Gastroesophageal sphincter (tissue), 4 donors: ENCODE results near the gene SUSD6. TPM values are rescaled to one million over a fixed set of nuclear protein-coding genes. Genes with fewer than 3 reads are reported as not detected.

Experiments used
- ATAC-seq: fragments of 150-250 bp; one replicate; pipeline ENCODE4 v1.9.1; 2016; ENCODE audit warnings: mild to moderate bottlenecking, moderate library complexity
- H3K27ac ChIP-seq, 4 donors: fragments of 200-600 bp; sonication (generic) in 3 of 4; 1 replicate in 3 of 4; 2 replicates in 1 of 4; pipeline ENCODE4 v1.5.1; 2016 to 2019
- H3K27me3 ChIP-seq: fragments of 200-600 bp; sonication (generic); one replicate; pipeline ENCODE4 v1.5.1; 2019
- H3K36me3 ChIP-seq, 2 donors: fragments of 200-600 bp; sonication (generic); one replicate each; pipeline ENCODE4 v1.5.1; 2019; ENCODE audit warnings: control low read depth in 1 of 2
- H3K4me1 ChIP-seq, 3 donors: fragments of 200-600 bp; sonication (generic); 1 replicate in 2 of 3; 2 replicates in 1 of 3; pipeline ENCODE4 v1.5.1; 2016 to 2019; ENCODE audit warnings: control low read depth in 2 of 3
- H3K4me3 ChIP-seq, 2 donors: fragments of 200-600 bp; sonication (generic); one replicate each; pipeline ENCODE4 v1.5.1; 2019; ENCODE audit warnings: mild to moderate bottlenecking in 1 of 2, moderate library complexity in 1 of 2
- H3K9me3 ChIP-seq, 3 donors: fragments of 200-600 bp; sonication (generic); one replicate each; pipeline ENCODE4 v1.5.1; 2017 to 2019; ENCODE audit warnings: control low read depth in 2 of 3
- CTCF ChIP-seq, 4 experiments: fragments of 200-600 bp in 2 of 4; fragments of 450-650 bp in 2 of 4; sonication (generic) in 1 of 4; IDR thresholded peaks; one replicate each; pipeline ENCODE4 v1.5.1; 2017 to 2019; ENCODE audit warnings: antibody characterized with exemption in 4 of 4, mild to moderate bottlenecking in 2 of 4, moderate library complexity in 2 of 4
- EP300 ChIP-seq: sonication (generic); formaldehyde crosslinking; IDR thresholded peaks from one replicate; pipeline ENCODE4 v1.6.1; 2017; ENCODE audit warnings: antibody characterized with exemption, mild to moderate bottlenecking
- POLR2A ChIP-seq, 2 donors: fragments of 450-650 bp; IDR thresholded peaks; one replicate each; pipeline ENCODE4 v1.6.1; 2017; ENCODE audit warnings: antibody characterized with exemption in 2 of 2, mild to moderate bottlenecking in 2 of 2, moderate library complexity in 1 of 2
- POLR2AphosphoS5 ChIP-seq: sonication (generic); formaldehyde crosslinking; IDR thresholded peaks from one replicate; pipeline ENCODE4 v1.6.1; 2017; ENCODE audit warnings: antibody characterized with exemption
- WGBS, 2 donors: methylation state at CpG; one replicate each; pipeline ENCODE4 v1.1.5; 2018; ENCODE audit warnings: low coverage in 1 of 2; 5-methylcytosine and 5-hydroxymethylcytosine counted together
- total RNA-seq, 4 donors: library from RNA; depleted of rRNA; stranded (reverse); fragments of >200 nt; gene quantifications; one replicate each; pipeline ENCODE4 v1.1.0, GENCODE V29; 2016

SUSD6 gene
- total RNA-seq, 4 donors from 2014 or later, result 24.4 to 40.6 (median 38.5) TPM

GRCh38 chr14:69570836-69571330, 40.5 kb upstream of the SUSD6 start:
- WGBS, 2 donors, result 84% methylated on average over 5 of the region's 7 CpGs; no CpG with 5 or more reads in 1 of the 2 donors
- Histone ChIP-seq H3K27me3 (peaks cover 100% of the 10 kb centered on the region), H3K36me3 (no peaks in the 10 kb centered on the region), H3K4me1 (peaks cover 0 to 41% (median 26%) of the 10 kb centered on the region in 3 donors), H3K9me3 (no peaks in the 10 kb centered on the region), H3K4me3 (no peak overlapping the region), H3K27ac (no peak overlapping the region)
- no peak for ATAC-seq
- TF ChIP-seq POLR2AphosphoS5, result no peak
- TF ChIP-seq EP300, result no peak
- no peak for TF ChIP-seq CTCF (IDR thresholded peaks at IDR 0.05)

GRCh38 chr14:69571449-69572029, 39.9 kb upstream of the SUSD6 start:
- Histone ChIP-seq H3K4me3 (peak overlapping the region; percentile 3 to 54), H3K9me3 (no peaks in the 10 kb centered on the region), H3K4me1 (peaks cover 0 to 41% (median 26%) of the 10 kb centered on the region in 3 donors), H3K36me3 (no peaks in the 10 kb centered on the region), H3K27me3 (peaks cover 100% of the 10 kb centered on the region), H3K27ac (no peak overlapping the region)
- WGBS, 2 donors, result 57% methylated on average over 1 of the region's 62 CpGs; no CpG with 5 or more reads in 1 of the 2 donors
- ATAC-seq, result no peak
- no peak for TF ChIP-seq POLR2A (IDR thresholded peaks at IDR 0.05)
- TF ChIP-seq EP300, result no peak
- TF ChIP-seq CTCF (IDR thresholded peaks at IDR 0.05), result no peak
- no peak for TF ChIP-seq POLR2AphosphoS5

- no peak for TF ChIP-seq EP300
- no peak for TF ChIP-seq CTCF (IDR thresholded peaks at IDR 0.05)
- no peak for TF ChIP-seq POLR2A (IDR thresholded peaks at IDR 0.05)
- TF ChIP-seq POLR2AphosphoS5, result no peak
- no peaks in the 10 kb centered on the region for H3K9me3 ChIP-seq
- H3K4me3 ChIP-seq, result peak overlapping the region; percentile 3 to 54
- H3K27ac ChIP-seq, result no peak overlapping the region
- H3K36me3 ChIP-seq, result no peaks in the 10 kb centered on the region
- 40% methylated on average over 3 of the region's 112 CpGs; no CpG with 5 or more reads in 1 of the 2 donors for WGBS, 2 donors
- peaks cover 0 to 41% (median 26%) of the 10 kb centered on the region in 3 donors for H3K4me1 ChIP-seq
- peaks cover 100% of the 10 kb centered on the region for H3K27me3 ChIP-seq
- peak; percentile 37 for ATAC-seq
Measured at GRCh38 chr14:69572030-69572840, 39.2 kb upstream of the SUSD6 start.

- no peaks in the 10 kb centered on the region for H3K36me3 ChIP-seq
- no peak overlapping the region for H3K27ac ChIP-seq
- peaks cover 0 to 41% (median 26%) of the 10 kb centered on the region in 3 donors for H3K4me1 ChIP-seq
- ATAC-seq, result no peak
- no CpG with 5 or more reads among the region's 40 CpGs for WGBS, 2 donors
- H3K4me3 ChIP-seq, result peak overlapping the region in 1 of 2 donors; percentile 54
- peaks cover 98% of the 10 kb centered on the region for H3K27me3 ChIP-seq
- TF ChIP-seq POLR2A (IDR thresholded peaks at IDR 0.05) (no peak), CTCF (IDR thresholded peaks at IDR 0.05) (no peak), EP300 (no peak), POLR2AphosphoS5 (no peak)
- H3K9me3 ChIP-seq, result no peaks in the 10 kb centered on the region
Measured at GRCh38 chr14:69572841-69573135, 38.6 kb upstream of the SUSD6 start.
